Neutrophil (primary cell): Measurements from ENCODE around the gene HK2.

ENCODE experiments used
- H3K27ac ChIP-seq: fragments of 200-600 bp; sonication (generic); 2 replicates; pipeline ENCODE4 v1.5.1; 2016; ENCODE audit warnings: mild to moderate bottlenecking, moderate library complexity
- H3K27me3 ChIP-seq: fragments of 200-600 bp; sonication (generic); 2 replicates; pipeline ENCODE4 v1.6.0; 2016; ENCODE audit warnings: mild to moderate bottlenecking
- H3K36me3 ChIP-seq: fragments of 200-600 bp; sonication (generic); 2 replicates; pipeline ENCODE4 v1.5.1; 2017
- H3K4me1 ChIP-seq, 2 experiments: fragments of 200-600 bp in 1 of 2; sonication (generic) in 1 of 2; 1 replicate in 1 of 2; 2 replicates in 1 of 2; pipeline versions ENCODE4 v1.5.1 to v1.6.1; 2013 to 2016; ENCODE audit warnings: low read depth in 1 of 2, low read length in 1 of 2, mild to moderate bottlenecking in 1 of 2, moderate library complexity in 1 of 2; ENCODE audit not compliant: control insufficient read depth in 1 of 2, insufficient read depth in 1 of 2
- H3K4me3 ChIP-seq, 2 experiments: fragments of 200-600 bp in 1 of 2; sonication (generic) in 1 of 2; 1 replicate in 1 of 2; 2 replicates in 1 of 2; pipeline ENCODE4 v1.5.1; 2013 to 2016; ENCODE audit warnings: low read depth in 1 of 2, low read length in 1 of 2, mild to moderate bottlenecking in 1 of 2, moderate library complexity in 1 of 2
- H3K9me3 ChIP-seq: fragments of 200-600 bp; sonication (generic); 2 replicates; pipeline ENCODE4 v1.5.1; 2016
- TF ChIP-seq, protein P1 (sequence below): fragments of 200-600 bp; sonication (generic); IDR thresholded peaks from 2 replicates; pipeline ENCODE4 v1.5.1; 2016; ENCODE audit warnings: antibody characterized with exemption

HK2 gene

DNA sequence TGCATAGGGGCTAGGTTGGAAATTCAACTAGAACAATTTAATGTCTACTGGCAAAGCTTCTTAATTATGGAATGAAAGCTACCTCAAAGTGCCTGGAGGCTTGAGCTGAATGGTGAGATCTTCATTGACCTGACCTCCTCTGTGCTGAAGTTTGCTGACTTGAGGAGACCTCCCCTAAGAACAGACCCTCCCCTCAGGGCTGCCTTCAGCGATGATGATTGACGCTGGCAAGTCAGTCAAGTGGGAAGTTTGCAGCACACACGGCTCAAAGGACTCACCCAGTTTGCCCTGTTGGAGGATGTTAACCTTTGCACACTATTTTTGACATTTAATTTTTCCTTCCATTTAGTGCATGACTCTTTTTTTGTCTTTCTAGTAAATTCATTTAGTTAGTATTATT, 107.4 kb downstream of the HK2 start:
- Histone ChIP-seq H3K27me3 (no peaks in the 10 kb centered on the region), H3K9me3 (no peaks in the 10 kb centered on the region), H3K36me3 (no peaks in the 10 kb centered on the region), H3K27ac (no peak overlapping the region), H3K4me3 (no peak overlapping the region), H3K4me1 (no peaks in the 10 kb centered on the region)
- TF ChIP-seq, protein P1, sequence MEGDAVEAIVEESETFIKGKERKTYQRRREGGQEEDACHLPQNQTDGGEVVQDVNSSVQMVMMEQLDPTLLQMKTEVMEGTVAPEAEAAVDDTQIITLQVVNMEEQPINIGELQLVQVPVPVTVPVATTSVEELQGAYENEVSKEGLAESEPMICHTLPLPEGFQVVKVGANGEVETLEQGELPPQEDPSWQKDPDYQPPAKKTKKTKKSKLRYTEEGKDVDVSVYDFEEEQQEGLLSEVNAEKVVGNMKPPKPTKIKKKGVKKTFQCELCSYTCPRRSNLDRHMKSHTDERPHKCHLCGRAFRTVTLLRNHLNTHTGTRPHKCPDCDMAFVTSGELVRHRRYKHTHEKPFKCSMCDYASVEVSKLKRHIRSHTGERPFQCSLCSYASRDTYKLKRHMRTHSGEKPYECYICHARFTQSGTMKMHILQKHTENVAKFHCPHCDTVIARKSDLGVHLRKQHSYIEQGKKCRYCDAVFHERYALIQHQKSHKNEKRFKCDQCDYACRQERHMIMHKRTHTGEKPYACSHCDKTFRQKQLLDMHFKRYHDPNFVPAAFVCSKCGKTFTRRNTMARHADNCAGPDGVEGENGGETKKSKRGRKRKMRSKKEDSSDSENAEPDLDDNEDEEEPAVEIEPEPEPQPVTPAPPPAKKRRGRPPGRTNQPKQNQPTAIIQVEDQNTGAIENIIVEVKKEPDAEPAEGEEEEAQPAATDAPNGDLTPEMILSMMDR: no peak

DNA sequence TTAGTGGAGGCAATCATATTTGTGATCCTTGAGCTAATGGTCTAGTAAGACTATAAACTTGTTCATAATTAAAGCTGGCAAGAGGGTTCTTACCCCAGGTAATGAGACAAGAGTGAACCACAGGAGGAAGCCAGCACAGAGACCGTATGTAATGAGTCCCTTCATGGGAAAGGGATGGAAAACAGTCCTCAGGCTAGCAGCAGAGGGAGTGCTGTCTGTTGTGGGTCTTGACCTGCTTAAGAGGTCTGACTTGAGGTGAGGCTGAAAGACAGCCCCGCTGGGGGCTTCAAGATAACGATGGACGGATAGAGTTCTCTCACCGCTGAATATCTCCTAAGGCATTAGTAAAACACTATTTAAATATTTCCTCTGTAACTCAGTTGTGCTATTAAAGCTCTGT, 108.3 kb downstream of the HK2 start:
- Histone ChIP-seq H3K9me3 (no peaks in the 10 kb centered on the region), H3K27ac (no peak overlapping the region), H3K4me1 (no peaks in the 10 kb centered on the region), H3K27me3 (no peaks in the 10 kb centered on the region), H3K4me3 (no peak overlapping the region), H3K36me3 (no peaks in the 10 kb centered on the region)
- TF ChIP-seq, protein P1: no peak
